ENCODE data around the gene KRT9.

DNA sequence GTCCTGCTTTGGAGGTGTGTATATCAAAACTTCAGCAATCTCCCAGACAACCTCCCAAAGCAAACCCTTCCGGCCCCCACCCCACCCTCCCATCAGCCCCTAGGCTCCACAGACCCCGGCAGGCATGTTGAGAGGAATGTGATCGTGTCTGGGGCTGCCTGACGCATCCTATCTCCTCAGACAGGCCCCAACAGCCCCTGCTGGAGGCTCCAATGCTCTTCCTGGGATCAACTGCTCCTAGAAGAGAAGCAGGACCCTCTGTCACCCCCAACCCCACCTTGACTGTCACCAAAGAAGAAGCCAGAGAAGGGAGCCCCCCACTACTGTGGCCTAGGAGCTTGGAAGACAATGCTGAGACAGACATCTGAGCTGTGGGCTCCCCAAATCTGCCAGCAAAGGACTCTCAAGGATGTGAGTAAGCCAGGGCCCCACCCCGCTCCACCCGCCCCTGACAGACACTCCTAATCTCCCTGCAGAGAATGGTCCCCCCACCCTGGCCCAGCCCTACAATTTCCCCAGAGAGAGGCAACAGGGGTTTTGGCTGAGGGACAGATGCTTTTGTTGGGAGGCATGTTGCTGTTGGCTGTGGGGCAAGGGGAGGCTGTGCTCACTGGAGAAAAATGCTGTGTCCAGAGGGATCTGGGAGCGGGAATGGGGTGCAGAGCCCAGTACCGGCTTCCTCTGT lies 16.4 kb upstream of the KRT9 start:
- no peak for TF ChIP-seq CHD2 (IDR thresholded peaks at IDR 0.05; ENCODE audit: low read length, partially characterized antibody)
- TF ChIP-seq MYC (IDR thresholded peaks at IDR 0.05; ENCODE audit: borderline replicate concordance, low read length): no peak
- TF ChIP-seq CBX2 (IDR thresholded peaks at IDR 0.05; ENCODE audit: borderline replicate concordance, low read depth): no peak
- no peak for TF ChIP-seq EHMT2 (IDR thresholded peaks at IDR 0.05; ENCODE audit: low read depth)
- no peak for TF ChIP-seq POLR2A (IDR thresholded peaks at IDR 0.05; ENCODE audit: low read length)
- TF ChIP-seq CEBPB (IDR thresholded peaks at IDR 0.05): no peak
- TF ChIP-seq EP300 (IDR thresholded peaks at IDR 0.05): no peak
- no peak for TF ChIP-seq CTCF (IDR thresholded peaks at IDR 0.05)
- TF ChIP-seq FOSL2 (IDR thresholded peaks at IDR 0.05): no peak
- no peak for TF ChIP-seq FOSL2 (CRISPR knock-in tag; IDR thresholded peaks at IDR 0.05)
- TF ChIP-seq NFE2L2 (conservative IDR thresholded peaks at IDR 0.05; ENCODE audit: low read length): no peak

All from A549 (cell line).